ENCODE data around the gene RSPO3. TPM values are rescaled to one million over a fixed set of nuclear protein-coding genes. Genes with fewer than 3 reads are reported as not detected.

The RSPO3 gene
- total RNA-seq, 1 donor from 2014 or later: 8.6 TPM

DNA sequence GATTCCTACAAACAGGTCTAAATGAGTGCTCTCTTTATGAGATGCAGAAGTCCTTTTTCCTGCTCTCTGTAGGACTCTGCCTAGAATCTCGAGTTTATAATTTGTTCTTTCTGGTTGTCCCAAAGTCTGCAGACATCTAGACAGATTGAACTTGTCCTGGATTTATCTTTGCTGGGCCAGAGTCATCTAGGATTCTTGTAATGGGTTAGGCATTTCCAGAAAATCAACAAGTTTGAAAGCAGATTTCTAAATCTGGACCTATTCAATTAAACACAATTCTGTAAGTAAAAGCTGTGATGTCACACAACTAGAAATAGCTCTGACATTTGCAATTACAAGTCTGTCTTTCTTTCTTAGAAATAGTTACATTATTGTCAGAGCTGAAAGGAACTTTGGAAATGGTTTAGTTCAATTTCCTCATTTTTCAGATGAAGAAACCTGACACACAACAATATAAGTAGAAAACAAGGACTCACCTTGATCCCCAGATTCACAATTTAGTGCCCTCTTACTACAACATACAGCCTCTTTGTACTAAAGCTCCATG, 4.2 kb upstream of the RSPO3 start:
- DNase-seq: peak; percentile 79

DNA sequence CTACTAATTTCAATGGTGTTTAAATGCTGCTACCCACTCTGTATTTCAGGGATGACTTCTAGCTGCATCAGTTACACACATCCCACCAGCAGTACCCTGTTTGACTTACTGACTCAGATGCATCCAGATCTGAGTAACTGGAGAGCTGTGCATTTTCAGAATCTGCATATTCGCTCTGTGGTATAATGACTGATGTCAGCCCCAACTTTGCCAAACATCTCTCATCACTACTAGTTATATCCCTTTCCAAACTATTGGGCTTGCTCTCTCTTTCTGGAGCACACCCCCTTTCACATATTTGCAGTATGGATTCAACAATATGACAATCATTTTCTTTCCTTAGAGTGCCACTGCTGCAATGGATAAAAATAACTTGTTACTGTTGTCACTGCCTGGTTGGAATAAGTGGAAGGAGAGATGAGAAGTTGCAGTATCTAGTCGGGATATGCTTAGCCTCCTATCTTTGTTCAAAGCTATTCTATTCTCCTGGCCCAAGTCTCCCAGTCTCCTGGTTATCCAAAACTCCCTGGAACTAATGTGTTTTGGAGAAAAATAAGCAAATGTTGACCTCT, 3.3 kb upstream of the RSPO3 start:
- DNase-seq: peak; percentile 95

DNA sequence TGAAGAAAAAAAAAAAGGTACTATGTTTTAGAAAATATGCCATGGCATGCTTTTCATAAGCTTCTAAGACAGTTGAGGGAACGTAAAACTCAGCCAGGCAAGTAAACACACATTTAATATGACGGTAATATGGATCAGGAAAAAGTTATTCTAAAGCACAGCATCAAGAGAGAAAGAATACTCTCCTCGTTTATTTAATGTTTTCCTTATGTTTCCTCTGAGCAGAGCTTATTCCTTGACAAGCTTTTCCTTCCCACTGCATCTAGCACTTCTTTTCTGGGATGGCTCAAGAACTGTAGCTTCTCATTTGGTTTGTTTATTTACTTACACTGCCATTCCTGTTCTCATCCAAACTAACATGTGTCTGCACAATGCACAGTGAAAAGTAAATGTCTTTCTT, 2.7 kb upstream of the RSPO3 start:
- DNase-seq: peak; percentile 84

DNA sequence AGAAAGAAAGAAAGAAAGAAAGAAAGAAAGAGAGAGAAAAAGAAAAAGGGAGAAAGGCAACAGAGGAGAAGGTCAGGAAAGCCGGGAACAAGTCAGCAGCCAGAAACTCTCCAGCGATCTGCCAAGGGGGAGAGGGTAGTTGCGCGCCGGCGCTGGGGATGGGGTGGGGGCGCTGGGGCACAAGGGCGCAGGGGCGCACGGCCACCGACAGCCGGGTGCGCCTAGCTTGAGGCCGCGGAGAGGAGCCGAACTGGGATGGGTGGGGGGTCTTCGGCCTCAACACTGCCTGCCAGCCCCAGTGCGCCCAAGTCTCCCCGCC, 533 bp upstream of the RSPO3 start:
- DNase-seq: no peak

DNA sequence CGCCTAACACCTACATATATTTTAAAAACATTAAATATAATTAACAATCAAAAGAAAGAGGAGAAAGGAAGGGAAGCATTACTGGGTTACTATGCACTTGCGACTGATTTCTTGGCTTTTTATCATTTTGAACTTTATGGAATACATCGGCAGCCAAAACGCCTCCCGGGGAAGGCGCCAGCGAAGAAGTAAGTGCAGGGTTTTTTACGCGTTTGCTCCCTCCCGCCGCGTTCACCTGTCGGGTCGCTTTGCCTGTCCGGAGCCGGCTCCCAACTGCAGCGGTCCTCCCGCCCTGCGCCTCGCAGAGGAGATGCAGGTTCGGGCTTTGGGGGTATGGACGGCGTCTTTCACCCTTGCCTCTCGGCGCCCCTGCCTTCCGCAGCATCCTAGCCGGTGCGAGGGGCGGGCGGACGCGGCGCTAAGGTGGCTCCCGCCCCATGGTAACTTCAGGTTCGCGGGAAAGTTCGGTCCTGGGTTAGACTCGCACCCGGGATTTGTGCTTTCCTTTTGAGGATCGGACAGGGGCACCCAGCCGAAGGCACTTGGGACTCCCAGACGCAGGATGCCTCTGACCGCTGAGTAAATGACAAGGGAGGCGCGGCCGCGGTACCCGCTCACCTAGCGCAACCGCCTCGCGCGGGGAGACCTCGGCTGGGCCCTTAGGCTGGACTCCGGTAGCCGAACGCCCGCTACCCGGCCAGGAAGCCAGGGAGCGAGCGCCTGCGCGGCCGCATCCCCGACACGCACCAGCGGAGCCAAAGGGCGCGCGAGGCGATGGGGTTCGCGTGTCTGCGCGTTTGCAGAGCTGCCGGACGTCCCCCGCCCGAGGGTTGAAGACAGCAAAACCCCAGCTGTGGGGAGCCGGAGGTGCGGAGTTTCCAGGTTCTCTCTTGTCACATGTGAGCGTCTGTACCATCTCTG, 891 bp downstream of the RSPO3 start:
- no peak for DNase-seq

DNA sequence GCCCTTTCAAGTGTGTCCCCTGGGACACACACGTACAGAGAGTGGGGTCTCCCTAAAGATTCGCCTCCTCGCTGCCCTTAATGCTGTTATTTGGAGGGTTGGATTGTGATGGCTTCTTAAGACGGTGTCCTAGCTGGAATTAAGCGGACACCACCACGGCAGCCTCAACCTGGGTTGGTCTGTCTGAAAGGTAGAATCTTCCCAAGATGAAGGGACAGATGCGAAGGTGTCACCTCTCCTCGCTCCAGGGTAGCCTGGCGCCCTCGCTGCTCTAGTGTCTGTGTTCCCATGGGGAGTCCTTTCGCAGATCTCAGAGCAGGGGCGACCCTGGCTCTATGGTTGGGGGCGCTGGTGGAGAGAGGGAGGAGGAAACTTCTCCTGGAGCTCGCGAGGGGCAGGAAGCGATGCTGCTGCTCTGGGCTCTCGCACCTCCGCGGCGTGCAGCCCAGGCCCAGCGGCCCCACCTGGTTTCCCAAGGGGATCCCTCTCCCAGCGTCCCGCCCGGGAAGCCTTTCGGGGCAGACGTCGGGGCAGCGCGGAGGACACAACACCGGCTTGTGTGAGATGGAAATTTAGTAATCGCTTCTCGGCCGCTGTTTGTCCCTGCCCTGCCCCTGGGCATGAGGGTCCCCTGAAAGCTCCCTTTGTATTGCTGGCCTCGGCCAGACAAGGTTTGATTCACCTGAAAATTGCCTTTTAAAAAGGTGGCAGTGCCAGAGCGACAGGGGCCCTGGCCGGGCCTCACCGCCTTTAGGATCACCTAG, 1.7 kb downstream of the RSPO3 start:
- DNase-seq: no peak

DNA sequence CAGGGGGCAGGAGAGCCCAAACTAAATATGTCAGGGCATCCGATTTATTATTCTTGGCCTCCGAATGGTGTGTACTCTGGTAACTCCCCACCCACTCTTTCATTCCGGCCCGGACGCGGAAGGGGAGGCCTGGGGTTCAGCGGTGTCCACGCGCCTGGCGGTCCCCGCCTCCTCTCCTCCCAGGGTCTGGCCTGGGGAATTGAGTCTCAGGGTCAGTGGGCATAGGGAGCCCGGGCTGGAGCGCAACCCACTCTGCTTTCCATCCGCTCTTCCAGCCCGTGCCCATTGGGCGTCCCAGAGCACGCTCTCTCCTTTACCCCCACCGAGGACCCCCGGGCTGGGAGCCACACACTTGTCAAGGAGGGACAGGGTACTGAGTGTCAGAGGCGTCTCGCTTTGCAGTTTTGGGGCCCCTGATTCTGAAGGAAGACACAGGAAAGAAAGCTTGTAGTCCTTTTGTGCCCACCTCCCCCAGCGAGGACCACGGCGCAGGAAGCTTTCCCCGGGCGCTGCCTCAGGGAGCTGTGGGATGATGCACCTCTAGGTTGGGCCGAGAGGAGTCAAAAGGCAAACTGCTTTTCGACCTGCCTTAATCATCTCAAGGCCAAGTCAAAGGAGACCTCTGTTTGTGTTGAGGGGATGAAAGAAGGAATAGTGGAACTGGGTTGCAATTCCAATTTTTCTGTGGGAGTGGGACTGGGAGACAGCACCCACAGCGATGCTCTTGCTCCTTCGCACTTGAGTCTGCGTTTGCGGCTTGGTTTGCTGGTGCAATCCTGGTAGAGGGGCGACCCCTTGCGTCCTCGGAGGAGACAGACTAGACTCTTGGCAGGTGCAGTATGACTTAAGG, 2.5 kb downstream of the RSPO3 start:
- peak; percentile 87 for DNase-seq

DNA sequence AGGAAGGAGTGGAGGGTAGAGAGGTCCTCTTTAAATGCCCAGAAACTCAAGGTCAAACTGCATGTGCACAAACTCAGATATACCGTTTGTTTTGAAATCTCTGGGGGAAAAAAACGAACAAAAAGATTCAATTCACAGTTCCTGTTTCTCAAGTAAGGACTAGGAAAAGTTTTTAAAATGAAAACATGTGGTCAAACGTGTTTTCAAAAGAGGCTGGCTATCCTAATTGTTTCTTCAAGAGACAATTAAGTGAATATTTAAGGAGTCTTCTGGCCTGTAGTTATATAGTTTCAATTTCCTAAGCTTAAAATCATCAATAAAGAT, 3.1 kb downstream of the RSPO3 start:
- DNase-seq: no peak

DNA sequence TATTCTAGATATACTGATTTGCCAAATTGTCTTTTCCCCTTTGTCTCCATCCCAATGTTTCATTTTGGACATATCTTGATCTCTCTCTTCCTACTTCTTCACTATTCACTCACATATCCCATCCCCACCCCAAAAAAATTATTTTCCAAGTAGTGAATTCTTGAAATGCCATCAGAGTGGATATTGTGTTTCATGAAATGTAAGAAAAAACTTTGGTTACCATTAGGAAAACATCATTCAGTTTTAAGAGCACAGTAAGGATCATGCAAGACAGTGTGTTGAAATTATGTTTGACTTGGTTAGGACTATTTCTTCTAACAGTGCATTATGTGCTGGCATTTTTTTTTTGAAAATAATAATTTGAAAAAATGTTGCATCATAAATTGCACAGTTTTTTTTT, 5.7 kb downstream of the RSPO3 start:
- no peak for DNase-seq

DNA sequence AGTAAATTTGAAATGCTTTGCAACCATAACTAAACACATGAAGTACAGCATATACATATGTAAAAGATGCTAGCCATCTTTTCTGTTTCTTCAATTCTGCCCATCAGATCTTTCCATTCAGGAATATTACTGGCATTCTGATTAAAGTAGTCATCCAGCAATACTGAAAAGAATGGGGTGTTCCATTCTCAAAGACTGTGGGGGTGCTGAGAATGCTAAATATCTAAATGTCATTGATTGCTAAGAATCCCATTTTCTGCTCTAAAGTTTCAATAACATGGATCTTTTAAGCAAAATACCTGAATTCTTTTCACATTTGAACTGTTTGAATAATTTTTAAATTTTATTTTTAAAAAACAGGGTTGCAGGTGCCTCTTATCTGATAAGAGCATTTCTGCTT, 6.2 kb downstream of the RSPO3 start:
- no peak for DNase-seq

DNA sequence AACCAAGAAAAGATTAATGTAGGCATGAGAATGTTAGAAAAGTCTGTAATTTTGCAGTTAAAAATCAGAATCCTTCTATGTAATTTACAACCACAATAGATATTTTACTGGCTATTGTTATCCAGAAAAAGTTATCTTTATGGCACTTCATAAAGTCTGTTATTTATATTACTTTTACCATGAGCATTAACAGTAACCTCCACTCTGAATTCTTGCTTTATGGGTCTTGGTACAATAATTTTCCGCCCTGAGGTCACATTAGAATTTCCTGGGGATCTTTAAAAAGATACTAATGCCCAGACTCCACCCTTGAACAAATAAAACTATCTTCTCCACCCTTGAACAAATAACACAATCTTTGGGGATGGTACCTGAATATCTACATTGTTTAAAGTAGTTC, 9.6 kb downstream of the RSPO3 start:
- no peak for DNase-seq

DNA sequence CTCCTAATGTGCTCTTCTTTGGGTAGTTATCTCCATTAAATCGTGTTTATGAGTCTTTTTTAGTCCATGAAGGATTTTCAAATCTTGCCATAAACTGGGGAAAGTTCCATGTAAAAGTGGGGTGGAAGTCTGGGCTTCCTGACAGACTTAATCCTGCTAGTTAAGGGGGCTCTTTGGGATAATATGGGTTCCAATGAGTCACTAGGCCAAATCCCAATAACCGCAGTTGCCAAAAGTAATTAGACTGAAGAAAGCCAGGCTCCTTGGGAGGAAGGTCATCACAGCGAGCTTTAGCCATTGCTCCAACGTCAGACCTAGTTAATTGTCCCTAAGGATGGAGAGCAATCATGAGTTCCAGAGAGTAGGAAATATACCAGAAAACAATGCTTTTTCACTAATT, 10.8 kb downstream of the RSPO3 start:
- DNase-seq: no peak

DNA sequence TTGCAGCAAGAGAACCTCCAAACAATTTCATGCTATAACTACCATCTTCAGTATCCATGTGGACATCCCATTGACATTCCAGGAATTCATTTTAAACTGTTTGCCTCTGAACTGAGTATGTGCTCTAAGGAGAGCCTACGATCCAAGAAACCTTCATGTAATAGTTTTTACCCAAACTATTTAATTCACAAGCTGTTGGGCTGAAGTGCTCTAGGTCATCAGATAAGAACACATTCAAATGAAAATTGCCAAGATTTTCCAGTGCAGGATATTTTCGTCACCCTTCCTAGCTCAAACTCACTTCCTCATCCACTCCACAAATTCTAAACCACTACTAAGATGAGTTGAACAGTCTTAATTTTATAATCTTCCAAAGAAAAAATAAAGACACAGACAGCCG, 12.8 kb downstream of the RSPO3 start:
- DNase-seq: no peak

DNA sequence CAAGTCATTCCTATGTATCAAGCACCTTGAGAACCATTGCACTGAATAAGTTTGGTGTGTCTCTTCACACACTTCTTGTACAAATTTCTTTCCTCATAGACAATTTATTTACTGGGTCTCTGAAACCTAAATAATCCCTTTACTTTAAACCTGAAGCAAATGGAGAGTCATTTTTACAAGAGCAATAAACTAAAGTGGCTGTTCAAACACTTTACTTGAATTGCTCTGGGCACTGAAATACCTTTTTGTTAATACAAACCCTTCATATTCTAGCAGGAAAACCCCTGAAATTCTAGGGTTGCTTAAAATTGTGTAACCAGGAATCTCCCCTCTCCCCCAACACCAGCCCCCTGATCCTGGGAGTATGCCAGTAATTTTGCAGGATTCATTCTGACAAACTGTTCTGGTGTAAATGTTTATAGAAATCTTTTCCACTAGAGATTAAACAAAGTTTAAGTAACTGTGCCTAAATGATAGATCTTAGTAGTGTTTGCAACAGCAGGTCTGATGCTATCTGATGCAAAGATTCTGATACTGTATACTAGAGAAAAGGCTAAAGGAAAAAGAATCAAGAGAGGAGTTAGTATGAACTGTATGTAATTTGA, 13.4 kb downstream of the RSPO3 start:
- DNase-seq: no peak

DNA sequence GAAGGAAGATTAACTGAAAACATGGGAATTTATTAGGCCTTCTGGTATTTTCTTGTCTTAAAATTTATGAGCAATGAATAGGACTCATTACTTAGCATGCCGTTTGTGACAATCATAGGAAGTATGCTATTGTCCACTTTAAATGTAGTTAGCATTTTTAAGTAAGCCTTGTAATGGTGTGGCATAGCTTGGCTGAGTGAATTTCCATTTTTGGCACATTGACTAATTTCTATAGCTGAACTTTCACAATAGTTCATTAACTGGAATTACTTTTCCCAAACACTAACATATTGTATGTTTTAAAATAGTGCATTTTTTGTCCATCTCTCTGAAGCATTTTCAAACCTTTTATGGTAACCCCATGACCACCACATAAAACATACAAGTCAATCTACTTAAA, 15.7 kb downstream of the RSPO3 start:
- DNase-seq: peak; percentile 5

DNA sequence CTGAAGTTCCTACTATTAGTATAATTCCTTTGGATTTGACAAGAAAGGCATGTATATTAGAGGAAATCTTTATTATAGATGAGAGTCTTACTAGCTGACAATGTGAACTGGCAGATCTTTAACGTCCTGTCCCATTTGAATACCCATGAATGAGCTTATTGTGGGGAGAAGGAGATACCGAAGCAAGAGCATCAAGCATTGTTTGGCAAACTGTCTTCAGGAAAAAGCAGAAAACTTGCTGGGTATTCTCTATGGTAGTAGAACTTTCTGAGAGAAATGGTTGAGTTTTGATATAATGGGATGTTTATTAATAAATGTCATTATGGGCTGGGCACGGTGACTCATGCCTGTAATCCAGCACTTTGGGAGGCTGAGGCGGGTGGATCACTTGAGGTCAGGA, 18.3 kb downstream of the RSPO3 start:
- no peak for DNase-seq

DNA sequence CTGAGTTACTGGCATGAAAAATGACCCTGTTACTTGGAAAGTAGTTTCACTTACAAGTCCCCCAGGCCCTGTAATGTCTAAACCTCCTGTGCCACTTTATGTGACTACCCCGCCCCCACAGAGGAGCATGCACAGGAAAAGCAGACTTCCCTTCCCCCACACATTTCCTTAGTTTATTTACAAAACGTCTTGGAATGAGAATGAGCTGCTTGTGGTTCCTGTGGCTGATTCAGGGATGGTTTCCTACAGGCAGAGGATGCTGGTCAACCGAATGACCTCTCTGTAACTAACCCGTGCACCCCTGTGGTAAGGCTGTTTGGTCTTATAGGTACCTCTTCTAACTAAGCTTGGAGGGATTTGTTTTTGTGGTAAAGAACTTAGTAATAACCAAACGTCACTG, 28.5 kb downstream of the RSPO3 start:
- DNase-seq: no peak

DNA sequence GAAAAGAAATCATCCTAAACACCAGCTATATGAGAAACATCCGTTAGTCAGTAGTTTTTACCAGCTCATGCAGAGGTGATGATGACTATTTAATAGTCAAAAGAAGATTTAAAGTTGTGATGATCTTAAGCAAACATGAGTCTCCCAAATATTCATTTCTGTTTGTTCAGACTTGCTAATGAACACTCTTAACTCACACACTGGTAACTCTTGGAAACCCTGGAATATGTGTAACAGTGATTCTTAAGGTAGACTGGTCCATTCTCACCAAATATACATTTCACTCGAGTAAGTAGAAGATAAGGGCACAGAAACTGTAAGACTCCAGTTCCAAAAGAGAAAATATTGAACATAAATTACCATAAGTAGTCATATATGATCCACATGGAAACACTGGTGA, 29.1 kb downstream of the RSPO3 start:
- DNase-seq: no peak

DNA sequence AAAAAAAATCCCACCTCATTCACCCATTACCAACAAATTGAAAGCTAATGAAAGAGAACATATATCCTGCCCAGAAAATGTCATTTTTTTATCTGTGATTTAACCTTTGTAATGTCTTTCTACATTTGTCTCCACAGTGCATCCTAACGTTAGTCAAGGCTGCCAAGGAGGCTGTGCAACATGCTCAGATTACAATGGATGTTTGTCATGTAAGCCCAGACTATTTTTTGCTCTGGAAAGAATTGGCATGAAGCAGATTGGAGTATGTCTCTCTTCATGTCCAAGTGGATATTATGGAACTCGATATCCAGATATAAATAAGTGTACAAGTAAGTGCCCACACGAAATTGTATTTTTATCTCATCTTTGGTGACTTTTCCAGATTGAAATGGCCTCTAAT, 30.0 kb downstream of the RSPO3 start:
- DNase-seq: peak; percentile 37

DNA sequence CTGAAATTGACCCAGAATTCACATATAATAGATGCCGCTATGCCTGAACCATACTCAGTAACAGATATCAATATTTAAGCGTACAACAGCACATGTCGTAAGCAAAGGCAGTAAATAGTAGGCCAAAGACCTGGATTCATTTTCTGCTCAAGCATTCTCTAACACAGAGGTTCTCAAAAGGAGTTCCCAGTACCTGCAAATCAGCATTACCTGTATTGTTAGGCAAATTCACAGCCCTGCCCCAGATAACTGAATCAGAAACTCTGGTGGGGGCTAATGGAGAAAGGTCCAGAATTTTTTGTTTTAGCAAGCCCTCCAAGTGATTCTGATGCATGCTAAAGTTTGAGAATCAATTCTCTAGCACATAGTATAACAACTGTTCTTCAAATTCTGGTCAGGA, 36.0 kb downstream of the RSPO3 start:
- DNase-seq: no peak

DNA sequence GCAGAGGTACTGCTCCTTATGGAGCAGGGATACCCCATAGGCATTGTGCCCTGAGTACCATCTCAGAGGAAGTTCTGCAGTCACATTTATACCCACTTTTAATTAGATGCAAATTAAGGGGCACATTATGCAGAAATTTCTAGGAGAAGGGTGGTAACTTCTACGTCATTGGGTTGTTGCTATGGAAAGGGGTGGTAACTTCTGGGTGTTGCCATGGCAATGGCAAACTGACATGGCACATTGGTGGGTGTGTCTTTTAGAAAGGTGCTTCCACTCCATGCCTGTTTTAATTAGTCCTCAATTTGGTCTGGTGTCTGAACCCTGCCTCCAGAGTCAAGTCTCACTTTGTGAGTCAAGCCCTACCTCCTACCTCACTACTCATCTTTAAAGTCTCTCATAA, 42.0 kb downstream of the RSPO3 start:
- no peak for DNase-seq

DNA sequence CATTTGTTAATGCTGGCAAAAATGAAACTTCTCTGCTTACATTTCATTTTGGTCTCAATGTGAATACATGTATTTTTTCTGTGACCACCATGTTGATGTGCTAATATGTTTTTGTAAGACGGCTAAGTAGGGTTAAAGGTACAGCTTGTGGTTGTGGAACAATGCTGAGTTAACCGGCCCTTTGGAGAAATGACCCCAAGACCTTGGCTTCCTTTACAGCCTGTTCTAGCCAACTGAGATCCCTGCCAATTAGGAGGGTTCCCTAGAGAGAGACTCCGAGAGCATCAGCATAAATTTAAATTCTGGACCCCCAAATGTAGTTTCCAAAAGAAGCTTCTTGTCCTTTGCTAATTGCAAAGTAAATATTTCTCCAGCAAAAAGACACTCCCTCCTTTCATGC, 44.4 kb downstream of the RSPO3 start:
- no peak for DNase-seq
